NCI-H187 treated with DMSO at 0.1 percent for 48 hours (cell line): ENCODE measurements around the gene INPP5E.
"Not testable (repeated sequence)": the region's sequence is repeated elsewhere in the genome, so short reads cannot be mapped to it uniquely, and the experiment has no call there.

Experiments used
- DNase-seq: peaks from one replicate; lab custom pipeline; 2025; lab: John Stamatoyannopoulos, UW

The INPP5E gene

GRCh38 chr9:136429075-136429628, 10.5 kb downstream of the INPP5E start:
- DNase-seq, result no peak

DNA sequence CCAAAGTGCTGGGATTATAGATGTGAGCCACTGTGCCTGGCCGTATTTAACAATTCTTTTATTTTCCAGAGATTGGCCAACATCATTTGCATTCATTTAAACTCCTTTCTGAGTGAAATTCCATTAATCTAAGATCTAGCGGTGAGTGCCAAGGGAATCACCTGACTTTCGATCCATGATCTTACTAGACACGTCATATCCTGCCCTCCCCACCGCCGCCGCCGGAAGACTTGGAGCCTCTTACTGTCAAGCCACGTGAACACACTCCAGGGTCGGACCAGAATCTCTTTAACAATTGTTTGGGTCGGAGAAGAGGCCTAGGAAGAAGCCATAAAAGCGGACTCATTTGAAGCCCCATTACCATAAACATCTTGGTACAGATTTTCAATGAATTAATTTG, 12.9 kb downstream of the INPP5E start:
- no peak for DNase-seq

DNA sequence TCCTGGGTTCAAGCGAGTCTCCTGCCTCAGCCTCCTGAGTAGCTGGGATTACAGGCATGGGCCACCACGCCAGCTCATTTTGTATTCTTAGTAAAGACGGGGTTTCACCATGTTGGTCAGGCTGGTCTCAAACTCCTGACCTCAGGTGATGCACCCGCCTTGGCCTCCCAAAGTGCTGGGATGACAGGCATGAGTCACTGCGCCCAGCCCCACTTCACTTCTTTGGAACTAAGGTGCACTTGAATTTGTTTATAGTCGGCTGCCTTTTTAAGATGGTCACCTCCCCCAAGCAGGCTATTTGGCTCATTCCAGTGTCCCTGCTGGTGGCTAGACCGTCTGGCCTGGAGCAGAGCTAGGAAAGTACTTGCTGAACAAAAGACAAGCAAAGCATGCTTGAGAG, 14.3 kb downstream of the INPP5E start:
- DNase-seq, result not testable (repeated sequence)

DNA sequence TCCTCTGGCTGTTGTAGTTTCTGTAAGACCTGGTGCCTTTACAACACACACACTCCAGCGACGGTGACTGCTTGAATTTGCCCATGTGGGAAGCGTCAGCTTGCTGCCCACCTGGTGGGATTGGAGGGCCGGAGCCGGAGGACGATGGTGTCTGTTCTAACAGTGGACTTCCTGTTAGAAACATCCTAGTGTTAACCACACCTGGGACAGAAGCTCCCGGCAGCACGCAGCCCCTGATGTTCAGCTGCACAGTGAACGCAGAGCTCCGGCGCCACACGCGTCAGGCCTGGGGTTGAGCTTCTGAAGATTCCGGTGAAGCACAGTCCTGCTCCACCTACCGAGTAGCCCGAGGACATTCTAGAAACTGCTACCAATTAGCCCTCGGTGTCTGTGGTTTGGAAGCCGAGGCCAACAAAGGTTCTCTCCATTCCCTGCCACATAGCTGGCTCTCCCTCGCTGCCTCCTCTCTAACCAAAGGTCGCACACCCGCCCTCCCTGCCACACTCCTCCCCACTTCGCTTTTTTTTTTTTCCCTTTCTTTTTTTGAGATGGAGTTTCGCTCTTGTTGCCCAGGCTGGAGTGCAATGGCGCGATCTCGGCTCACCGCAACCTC, 14.8 kb downstream of the INPP5E start:
- DNase-seq, result no peak

- no peak for DNase-seq
These were observed 16.1 kb downstream of the INPP5E start for GRCh38 chr9:136423432-136424146.

DNA sequence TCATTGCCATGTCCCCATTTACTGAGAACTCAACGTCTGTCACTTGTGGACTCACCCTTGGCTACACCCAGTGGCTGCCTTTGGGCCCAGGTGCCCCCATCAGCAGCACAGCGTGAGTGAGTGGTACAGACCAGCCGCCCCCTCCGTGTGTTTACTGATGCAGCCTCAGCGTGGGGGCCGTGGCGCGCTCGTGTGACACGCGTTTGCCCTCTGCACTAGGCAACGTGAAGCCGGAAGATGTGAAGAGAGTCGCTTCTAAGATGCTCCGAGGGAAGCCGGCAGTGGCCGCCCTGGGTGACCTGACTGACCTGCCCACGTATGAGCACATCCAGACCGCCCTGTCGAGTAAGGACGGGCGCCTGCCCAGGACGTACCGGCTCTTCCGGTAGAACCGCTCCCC, 16.8 kb downstream of the INPP5E start:
- no peak for DNase-seq

DNA sequence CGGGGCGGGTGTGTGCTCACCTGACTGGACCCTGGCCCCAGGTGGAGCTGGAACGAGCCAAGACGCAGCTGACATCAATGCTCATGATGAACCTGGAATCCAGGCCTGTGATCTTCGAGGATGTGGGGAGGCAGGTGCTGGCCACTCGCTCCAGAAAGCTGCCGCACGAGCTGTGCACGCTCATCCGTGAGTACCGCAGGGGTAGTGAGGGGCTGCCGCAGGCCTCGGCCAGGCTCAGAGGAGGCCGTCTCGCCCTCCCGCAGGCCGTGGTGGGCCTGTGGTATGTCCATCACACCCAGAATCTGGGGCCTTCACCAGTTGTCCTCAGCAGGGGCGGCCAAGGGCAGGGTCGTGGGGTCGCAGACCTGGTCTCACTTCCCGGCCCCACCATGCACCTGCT, 17.9 kb downstream of the INPP5E start:
- DNase-seq, result no peak

DNA sequence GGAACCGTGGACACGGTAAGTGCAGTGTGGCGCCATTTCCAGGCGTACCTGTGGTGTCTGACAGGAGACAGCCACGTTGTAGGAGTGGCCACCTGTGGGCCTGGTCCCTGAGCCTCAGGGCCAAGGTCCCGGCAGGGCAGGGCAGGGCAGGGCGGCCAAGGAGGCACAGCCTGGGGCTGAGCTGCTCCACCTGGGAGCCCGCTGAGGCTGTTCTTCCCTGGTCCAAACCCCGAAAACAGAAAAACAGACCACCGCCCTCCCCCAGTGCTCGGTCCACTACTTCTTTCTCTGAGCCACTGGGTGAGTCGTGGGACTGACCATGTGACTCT, 20.6 kb downstream of the INPP5E start:
- no peak for DNase-seq

- DNase-seq, result no peak
These were observed 21.2 kb downstream of the INPP5E start for GRCh38 chr9:136418182-136419091.

GRCh38 chr9:136416914-136417313, 22.7 kb downstream of the INPP5E start:
- no peak for DNase-seq

- no peak for DNase-seq
These were observed 23.2 kb downstream of the INPP5E start for GRCh38 chr9:136416427-136416826.

DNA sequence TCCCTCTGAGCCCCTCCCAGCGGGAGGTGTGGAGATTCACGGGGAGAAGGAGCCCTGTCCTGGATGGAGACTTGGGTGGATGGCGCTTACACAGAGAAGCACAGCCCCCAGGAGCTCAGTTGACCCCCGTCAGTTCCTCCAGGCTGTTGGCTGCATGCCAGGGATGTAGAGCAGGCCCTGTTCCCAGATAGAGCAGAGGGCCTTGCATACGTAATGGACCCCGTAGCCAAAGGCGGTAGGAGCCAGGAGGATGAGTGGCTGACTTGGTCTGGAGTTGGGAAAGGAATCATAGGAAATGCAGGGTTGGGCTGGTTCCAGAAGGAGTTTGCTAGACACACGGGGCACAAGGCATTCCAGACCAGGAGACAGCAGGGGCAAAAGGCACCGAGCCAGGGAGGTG, 26.7 kb downstream of the INPP5E start:
- no peak for DNase-seq

- no peak for DNase-seq
These were observed 28.3 kb downstream of the INPP5E start for GRCh38 chr9:136411378-136411777.

DNA sequence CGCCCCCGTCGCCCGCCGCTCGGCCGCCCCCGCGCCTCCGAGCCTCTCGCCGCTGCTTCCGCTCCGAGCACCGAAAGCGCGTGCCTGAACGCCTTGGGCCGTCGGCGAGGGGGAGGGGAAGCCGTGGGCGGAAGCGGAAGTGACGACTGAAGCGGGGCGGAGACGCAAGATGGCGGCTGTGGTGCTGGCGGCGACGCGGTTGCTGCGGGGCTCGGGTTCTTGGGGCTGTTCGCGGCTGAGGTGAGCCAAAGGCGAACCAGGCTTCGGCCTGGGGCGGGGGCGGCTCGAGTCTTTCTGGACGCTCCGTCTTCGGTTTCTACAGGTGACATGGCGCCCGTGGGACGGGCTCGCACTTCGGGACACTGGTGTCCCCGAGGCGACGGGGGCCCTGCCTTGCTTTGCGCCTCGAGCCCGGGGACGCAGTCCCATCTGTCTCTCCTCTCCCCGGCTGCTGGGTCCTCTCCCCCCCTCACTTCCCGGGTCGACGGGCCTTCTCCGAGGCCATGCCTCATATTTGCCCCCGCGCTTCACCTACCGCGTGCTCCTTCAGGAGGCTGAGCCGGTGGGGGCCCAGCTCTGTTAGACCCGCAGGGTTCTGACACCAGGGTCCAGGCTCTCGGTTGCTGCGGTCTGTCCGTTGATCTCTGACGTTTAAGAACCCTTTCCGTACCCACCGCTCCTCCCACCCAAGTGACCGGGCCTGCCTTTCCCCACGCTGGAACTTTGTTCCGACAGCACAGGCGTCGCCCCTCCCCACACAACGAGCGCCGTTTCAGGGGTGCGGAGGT, 29.0 kb downstream of the INPP5E start, which contains the start of the genes ENTR1 and PMPCA:
Gene ENTR1 (minus strand): TSS at position 115 of the 788 bp plus-strand sequence. CDS start 217 bp downstream, outside the sequence.
Gene PMPCA (plus strand): TSS at position 159 of the 788 bp plus-strand sequence. CDS start 11 bp downstream, at position 170.
- peak; percentile 1 for DNase-seq

GRCh38 chr9:136409557-136410455, 29.8 kb downstream of the INPP5E start:
- no peak for DNase-seq

- DNase-seq, result no peak
These were observed 31.7 kb downstream of the INPP5E start for GRCh38 chr9:136407911-136408310.

- not testable (repeated sequence) for DNase-seq
These were observed 32.6 kb downstream of the INPP5E start for GRCh38 chr9:136407061-136407460.

GRCh38 chr9:136405904-136406303, 33.7 kb downstream of the INPP5E start:
- not testable (repeated sequence) for DNase-seq

DNA sequence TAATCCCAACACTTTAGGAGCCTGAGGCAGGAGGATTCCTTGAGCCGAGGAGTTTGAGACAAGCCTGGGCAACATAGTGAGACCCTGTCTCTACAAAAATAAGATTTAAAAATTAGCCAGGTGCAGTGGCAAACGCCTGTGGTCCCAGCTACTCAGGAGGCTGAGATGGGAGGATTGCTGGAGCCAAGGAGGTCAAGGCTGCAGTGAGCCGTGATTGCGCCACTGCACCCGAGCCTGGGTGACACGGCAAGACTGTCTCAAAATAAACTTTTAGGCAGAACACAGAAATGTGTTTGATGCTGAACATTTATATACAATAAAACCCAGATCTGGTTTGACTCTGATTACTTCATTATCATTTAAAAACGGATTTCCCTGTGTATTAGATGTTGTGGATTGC, 34.2 kb downstream of the INPP5E start:
- no peak for DNase-seq

- no peak for DNase-seq
These were observed 34.9 kb downstream of the INPP5E start for GRCh38 chr9:136404801-136405136.
